SK-N-SH treated with all-trans-retinoic acid at 6 μM for 48 hours (cell line): ENCODE results near the gene MYO3A.

Experiments used
- ATAC-seq: fragments of 200-7000 bp; cut with Tn5 transposase; 3 replicates; pipeline ENCODE4 v1.9.1; 2020; ENCODE audit warnings: mild to moderate bottlenecking, moderate library complexity
- ARNTL ChIP-seq: fragments of 450-650 bp; formaldehyde crosslinking; IDR thresholded peaks from 2 replicates; pipeline ENCODE4 v1.5.0; 2020; ENCODE audit warnings: low read depth, mild to moderate bottlenecking, moderate library complexity, borderline replicate concordance
- BACH2 ChIP-seq: fragments of 250-450 bp; sonication (Bioruptor Pico); IDR thresholded peaks from 2 replicates; pipeline ENCODE4 v1.9.0; 2021; ENCODE audit warnings: mild to moderate bottlenecking, borderline replicate concordance
- CSDC2 ChIP-seq: fragments of 250-450 bp; sonication (Bioruptor Pico); IDR thresholded peaks from 2 replicates; pipeline ENCODE4 v1.5.0; 2020; ENCODE audit warnings: mild to moderate bottlenecking, moderate library complexity
- ESRRG ChIP-seq: fragments of 250-450 bp; sonication (Bioruptor Pico); IDR thresholded peaks from 2 replicates; pipeline ENCODE4 v1.6.1; 2021; ENCODE audit warnings: mild to moderate bottlenecking
- GLIS3 ChIP-seq: fragments of 250-450 bp; sonication (Bioruptor Pico); IDR thresholded peaks from 2 replicates; pipeline ENCODE4 v1.5.0; 2020; ENCODE audit warnings: mild to moderate bottlenecking, moderate library complexity
- ISL1 ChIP-seq: fragments of 250-450 bp; sonication (Bioruptor Pico); IDR thresholded peaks from 2 replicates; pipeline ENCODE4 v2.1.2; 2022; ENCODE audit warnings: mild to moderate bottlenecking, moderate library complexity
- OSR1 ChIP-seq: fragments of 250-450 bp; sonication (Bioruptor Pico); IDR thresholded peaks from 2 replicates; pipeline ENCODE4 v1.8.0; 2022; ENCODE audit warnings: moderate library complexity, mild to moderate bottlenecking, inconsistent platforms
- PPARA ChIP-seq: fragments of 250-450 bp; sonication (Bioruptor Pico); IDR thresholded peaks from 2 replicates; pipeline ENCODE4 v1.5.0; 2020; ENCODE audit warnings: mild to moderate bottlenecking, borderline replicate concordance
- SNAI2 ChIP-seq: fragments of 250-450 bp; sonication (Bioruptor Pico); IDR thresholded peaks from 2 replicates; pipeline ENCODE4 v1.5.0; 2020; ENCODE audit warnings: mild to moderate bottlenecking, moderate library complexity
- TCF4 ChIP-seq: fragments of 250-450 bp; sonication (Bioruptor Pico); IDR thresholded peaks from 2 replicates; pipeline ENCODE4 v1.8.0; 2021; ENCODE audit warnings: mild to moderate bottlenecking, moderate library complexity, borderline replicate concordance
- TOX ChIP-seq: fragments of 250-450 bp; sonication (Bioruptor Pico); IDR thresholded peaks from 2 replicates; pipeline ENCODE4 v1.8.0; 2021; ENCODE audit warnings: mild to moderate bottlenecking, moderate library complexity, borderline replicate concordance
- ZC3H10 ChIP-seq: fragments of 250-450 bp; sonication (Bioruptor Pico); IDR thresholded peaks from 2 replicates; pipeline ENCODE4 v1.5.1; 2021; ENCODE audit warnings: mild to moderate bottlenecking, moderate library complexity
- ZFP30 ChIP-seq: fragments of 450-650 bp; formaldehyde crosslinking; IDR thresholded peaks from 2 replicates; pipeline ENCODE4 v1.5.0; 2022; ENCODE audit warnings: mild to moderate bottlenecking, moderate library complexity
- ZNF565 ChIP-seq: fragments of 450-650 bp; formaldehyde crosslinking; conservative IDR thresholded peaks from 2 replicates; pipeline ENCODE4 v1.5.0; 2020; ENCODE audit warnings: low read depth, mild to moderate bottlenecking, moderate library complexity
- ZNF70 ChIP-seq: fragments of 450-650 bp; formaldehyde crosslinking; IDR thresholded peaks from 2 replicates; pipeline ENCODE4 v1.5.0; 2020; ENCODE audit warnings: mild to moderate bottlenecking, moderate library complexity
- ZNF8 ChIP-seq: fragments of 450-650 bp; formaldehyde crosslinking; IDR thresholded peaks from 2 replicates; pipeline ENCODE4 v1.5.0; 2020; ENCODE audit warnings: mild to moderate bottlenecking, moderate library complexity
- TF ChIP-seq, protein P1 (sequence below): fragments of 250-450 bp; sonication (Bioruptor Pico); IDR thresholded peaks from 2 replicates; pipeline ENCODE4 v1.5.1; 2021; ENCODE audit warnings: mild to moderate bottlenecking, moderate library complexity
- TF ChIP-seq, protein P2 (sequence below): fragments of 250-450 bp; sonication (Bioruptor Pico); IDR thresholded peaks from 2 replicates; pipeline ENCODE4 v1.5.0; 2020; ENCODE audit warnings: mild to moderate bottlenecking, moderate library complexity
- TF ChIP-seq, protein P3 (sequence below): fragments of 250-450 bp; sonication (Bioruptor Pico); IDR thresholded peaks from 2 replicates; pipeline ENCODE4 v1.8.0; 2020; ENCODE audit warnings: mild to moderate bottlenecking, moderate library complexity, borderline replicate concordance
- TF ChIP-seq, protein P4 (sequence below): fragments of 250-450 bp; sonication (Bioruptor Pico); IDR thresholded peaks from 2 replicates; pipeline ENCODE4 v1.8.0; 2021; ENCODE audit warnings: low read depth, mild to moderate bottlenecking, moderate library complexity, borderline replicate concordance
- TF ChIP-seq, protein P5 (sequence below): fragments of 250-450 bp; sonication (Bioruptor Pico); IDR thresholded peaks from 2 replicates; pipeline ENCODE4 v1.5.1; 2020; ENCODE audit warnings: low read depth, mild to moderate bottlenecking, moderate library complexity

The MYO3A gene

DNA sequence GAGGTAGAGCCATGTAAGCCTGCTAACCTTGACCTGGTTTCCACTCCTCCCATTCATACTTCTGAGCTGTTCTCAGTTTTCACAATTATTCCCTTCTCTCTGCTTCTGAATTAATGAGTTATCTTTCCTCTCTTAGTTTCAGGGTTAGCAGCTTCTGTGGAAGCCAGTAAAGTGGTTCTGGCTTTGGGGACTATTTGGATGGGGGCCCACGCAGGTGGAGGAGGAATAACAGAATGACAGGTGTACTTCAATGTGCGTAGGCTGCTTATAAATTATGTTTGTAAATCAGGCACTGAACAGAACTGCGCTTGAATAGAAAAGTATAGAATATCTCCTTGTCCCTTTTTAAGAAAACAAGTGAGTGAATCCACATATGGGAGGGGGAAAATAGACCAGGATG is 153.6 kb downstream of the MYO3A start (continued):
- no peak for TF ChIP-seq ZNF565 (CRISPR knock-in tag)
- TF ChIP-seq ZC3H10: no peak
- TF ChIP-seq ZFP30 (CRISPR knock-in tag): no peak
- TF ChIP-seq, protein P1, sequence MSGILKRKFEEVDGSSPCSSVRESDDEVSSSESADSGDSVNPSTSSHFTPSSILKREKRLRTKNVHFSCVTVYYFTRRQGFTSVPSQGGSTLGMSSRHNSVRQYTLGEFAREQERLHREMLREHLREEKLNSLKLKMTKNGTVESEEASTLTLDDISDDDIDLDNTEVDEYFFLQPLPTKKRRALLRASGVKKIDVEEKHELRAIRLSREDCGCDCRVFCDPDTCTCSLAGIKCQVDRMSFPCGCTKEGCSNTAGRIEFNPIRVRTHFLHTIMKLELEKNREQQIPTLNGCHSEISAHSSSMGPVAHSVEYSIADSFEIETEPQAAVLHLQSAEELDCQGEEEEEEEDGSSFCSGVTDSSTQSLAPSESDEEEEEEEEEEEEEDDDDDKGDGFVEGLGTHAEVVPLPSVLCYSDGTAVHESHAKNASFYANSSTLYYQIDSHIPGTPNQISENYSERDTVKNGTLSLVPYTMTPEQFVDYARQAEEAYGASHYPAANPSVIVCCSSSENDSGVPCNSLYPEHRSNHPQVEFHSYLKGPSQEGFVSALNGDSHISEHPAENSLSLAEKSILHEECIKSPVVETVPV (CRISPR knock-in tag): no peak
- TF ChIP-seq PPARA: no peak

DNA sequence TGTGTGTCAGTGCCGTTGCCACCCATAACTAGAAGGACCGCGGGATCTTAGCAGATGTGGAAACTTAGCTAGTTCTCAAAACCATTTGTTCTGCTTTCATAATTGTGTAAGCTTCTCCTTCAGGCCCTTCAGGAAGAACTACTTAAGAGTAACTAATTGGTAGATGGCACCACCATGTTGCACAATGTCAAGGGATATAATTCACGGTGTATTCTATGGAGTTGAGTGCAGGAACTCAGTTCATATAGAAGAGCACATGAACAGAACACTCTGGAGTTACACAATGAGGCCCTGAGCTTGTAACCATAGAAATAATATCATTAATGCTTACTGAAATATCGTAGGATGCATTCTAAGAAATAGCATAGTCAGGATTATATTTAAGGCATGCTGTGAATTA is 156.0 kb downstream of the MYO3A start:
- no peak for ATAC-seq
- TF ChIP-seq OSR1 (CRISPR knock-in tag): no peak
- TF ChIP-seq ZFP30 (CRISPR knock-in tag): no peak
- no peak for TF ChIP-seq GLIS3 (CRISPR knock-in tag)
- no peak for TF ChIP-seq PPARA
- TF ChIP-seq, protein P2, sequence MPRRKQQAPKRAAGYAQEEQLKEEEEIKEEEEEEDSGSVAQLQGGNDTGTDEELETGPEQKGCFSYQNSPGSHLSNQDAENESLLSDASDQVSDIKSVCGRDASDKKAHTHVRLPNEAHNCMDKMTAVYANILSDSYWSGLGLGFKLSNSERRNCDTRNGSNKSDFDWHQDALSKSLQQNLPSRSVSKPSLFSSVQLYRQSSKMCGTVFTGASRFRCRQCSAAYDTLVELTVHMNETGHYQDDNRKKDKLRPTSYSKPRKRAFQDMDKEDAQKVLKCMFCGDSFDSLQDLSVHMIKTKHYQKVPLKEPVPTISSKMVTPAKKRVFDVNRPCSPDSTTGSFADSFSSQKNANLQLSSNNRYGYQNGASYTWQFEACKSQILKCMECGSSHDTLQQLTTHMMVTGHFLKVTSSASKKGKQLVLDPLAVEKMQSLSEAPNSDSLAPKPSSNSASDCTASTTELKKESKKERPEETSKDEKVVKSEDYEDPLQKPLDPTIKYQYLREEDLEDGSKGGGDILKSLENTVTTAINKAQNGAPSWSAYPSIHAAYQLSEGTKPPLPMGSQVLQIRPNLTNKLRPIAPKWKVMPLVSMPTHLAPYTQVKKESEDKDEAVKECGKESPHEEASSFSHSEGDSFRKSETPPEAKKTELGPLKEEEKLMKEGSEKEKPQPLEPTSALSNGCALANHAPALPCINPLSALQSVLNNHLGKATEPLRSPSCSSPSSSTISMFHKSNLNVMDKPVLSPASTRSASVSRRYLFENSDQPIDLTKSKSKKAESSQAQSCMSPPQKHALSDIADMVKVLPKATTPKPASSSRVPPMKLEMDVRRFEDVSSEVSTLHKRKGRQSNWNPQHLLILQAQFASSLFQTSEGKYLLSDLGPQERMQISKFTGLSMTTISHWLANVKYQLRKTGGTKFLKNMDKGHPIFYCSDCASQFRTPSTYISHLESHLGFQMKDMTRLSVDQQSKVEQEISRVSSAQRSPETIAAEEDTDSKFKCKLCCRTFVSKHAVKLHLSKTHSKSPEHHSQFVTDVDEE (CRISPR knock-in tag): no peak
- TF ChIP-seq ZC3H10: no peak
- no peak for TF ChIP-seq ZNF70 (CRISPR knock-in tag)
- no peak for TF ChIP-seq ZNF8 (CRISPR knock-in tag)
- TF ChIP-seq BACH2 (CRISPR knock-in tag): no peak
- TF ChIP-seq, protein P3, sequence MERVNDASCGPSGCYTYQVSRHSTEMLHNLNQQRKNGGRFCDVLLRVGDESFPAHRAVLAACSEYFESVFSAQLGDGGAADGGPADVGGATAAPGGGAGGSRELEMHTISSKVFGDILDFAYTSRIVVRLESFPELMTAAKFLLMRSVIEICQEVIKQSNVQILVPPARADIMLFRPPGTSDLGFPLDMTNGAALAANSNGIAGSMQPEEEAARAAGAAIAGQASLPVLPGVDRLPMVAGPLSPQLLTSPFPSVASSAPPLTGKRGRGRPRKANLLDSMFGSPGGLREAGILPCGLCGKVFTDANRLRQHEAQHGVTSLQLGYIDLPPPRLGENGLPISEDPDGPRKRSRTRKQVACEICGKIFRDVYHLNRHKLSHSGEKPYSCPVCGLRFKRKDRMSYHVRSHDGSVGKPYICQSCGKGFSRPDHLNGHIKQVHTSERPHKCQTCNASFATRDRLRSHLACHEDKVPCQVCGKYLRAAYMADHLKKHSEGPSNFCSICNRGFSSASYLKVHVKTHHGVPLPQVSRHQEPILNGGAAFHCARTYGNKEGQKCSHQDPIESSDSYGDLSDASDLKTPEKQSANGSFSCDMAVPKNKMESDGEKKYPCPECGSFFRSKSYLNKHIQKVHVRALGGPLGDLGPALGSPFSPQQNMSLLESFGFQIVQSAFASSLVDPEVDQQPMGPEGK (CRISPR knock-in tag): no peak
- TF ChIP-seq ISL1 (CRISPR knock-in tag): no peak
- TF ChIP-seq ESRRG (CRISPR knock-in tag): no peak
- TF ChIP-seq, protein P4, sequence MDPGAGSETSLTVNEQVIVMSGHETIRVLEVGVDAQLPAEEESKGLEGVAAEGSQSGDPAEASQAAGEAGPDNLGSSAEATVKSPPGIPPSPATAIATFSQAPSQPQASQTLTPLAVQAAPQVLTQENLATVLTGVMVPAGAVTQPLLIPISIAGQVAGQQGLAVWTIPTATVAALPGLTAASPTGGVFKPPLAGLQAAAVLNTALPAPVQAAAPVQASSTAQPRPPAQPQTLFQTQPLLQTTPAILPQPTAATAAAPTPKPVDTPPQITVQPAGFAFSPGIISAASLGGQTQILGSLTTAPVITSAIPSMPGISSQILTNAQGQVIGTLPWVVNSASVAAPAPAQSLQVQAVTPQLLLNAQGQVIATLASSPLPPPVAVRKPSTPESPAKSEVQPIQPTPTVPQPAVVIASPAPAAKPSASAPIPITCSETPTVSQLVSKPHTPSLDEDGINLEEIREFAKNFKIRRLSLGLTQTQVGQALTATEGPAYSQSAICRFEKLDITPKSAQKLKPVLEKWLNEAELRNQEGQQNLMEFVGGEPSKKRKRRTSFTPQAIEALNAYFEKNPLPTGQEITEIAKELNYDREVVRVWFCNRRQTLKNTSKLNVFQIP (CRISPR knock-in tag): no peak
- no peak for TF ChIP-seq SNAI2 (CRISPR knock-in tag)
- TF ChIP-seq CSDC2 (CRISPR knock-in tag): no peak
- TF ChIP-seq TCF4 (CRISPR knock-in tag): no peak
- no peak for TF ChIP-seq TOX (CRISPR knock-in tag)
- TF ChIP-seq, protein P5, sequence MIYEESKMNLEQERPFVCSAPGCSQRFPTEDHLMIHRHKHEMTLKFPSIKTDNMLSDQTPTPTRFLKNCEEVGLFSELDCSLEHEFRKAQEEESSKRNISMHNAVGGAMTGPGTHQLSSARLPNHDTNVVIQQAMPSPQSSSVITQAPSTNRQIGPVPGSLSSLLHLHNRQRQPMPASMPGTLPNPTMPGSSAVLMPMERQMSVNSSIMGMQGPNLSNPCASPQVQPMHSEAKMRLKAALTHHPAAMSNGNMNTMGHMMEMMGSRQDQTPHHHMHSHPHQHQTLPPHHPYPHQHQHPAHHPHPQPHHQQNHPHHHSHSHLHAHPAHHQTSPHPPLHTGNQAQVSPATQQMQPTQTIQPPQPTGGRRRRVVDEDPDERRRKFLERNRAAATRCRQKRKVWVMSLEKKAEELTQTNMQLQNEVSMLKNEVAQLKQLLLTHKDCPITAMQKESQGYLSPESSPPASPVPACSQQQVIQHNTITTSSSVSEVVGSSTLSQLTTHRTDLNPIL: no peak
- TF ChIP-seq, all 23 proteins: peak for 0

DNA sequence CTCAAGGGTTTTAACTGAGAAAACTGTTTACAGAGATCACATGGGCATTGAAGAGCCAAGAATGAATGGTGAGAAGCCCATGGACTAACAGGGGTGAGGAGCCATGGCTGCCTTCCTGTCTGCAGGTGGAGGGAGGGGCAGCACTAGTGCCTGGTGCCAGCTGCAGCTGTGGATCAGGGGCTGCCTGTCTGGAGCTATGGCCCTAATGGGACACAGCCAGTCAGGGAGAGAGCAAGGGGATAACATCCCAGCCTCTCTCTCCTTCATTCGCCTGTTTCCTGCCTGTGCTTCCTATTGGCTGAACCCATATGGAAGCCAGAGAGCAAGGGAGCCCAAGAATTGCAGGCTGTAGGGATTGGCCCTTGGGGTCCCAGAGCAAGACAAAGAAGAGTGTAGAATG is 156.7 kb downstream of the MYO3A start:
- TF ChIP-seq ZNF565 (CRISPR knock-in tag): no peak
- TF ChIP-seq, protein P3 (CRISPR knock-in tag): no peak
- no peak for TF ChIP-seq ISL1 (CRISPR knock-in tag)
- no peak for TF ChIP-seq BACH2 (CRISPR knock-in tag)
- no peak for TF ChIP-seq ZFP30 (CRISPR knock-in tag)
- TF ChIP-seq, protein P1 (CRISPR knock-in tag): no peak
- no peak for TF ChIP-seq GLIS3 (CRISPR knock-in tag)
- no peak for TF ChIP-seq ZC3H10
- TF ChIP-seq ARNTL (CRISPR knock-in tag): no peak
- TF ChIP-seq ZNF8 (CRISPR knock-in tag): no peak
- TF ChIP-seq TOX (CRISPR knock-in tag): no peak
- TF ChIP-seq CSDC2 (CRISPR knock-in tag): no peak
- TF ChIP-seq PPARA: no peak
- TF ChIP-seq OSR1 (CRISPR knock-in tag): no peak
- TF ChIP-seq, protein P2 (CRISPR knock-in tag): no peak
- no peak for ATAC-seq
